Measurements from ENCODE around the gene HCN3. TPM values are rescaled to one million over a fixed set of nuclear protein-coding genes. Genes with fewer than 3 reads are reported as not detected.
"Not testable (repeated sequence)": the region's sequence is repeated elsewhere in the genome, so short reads cannot be mapped to it uniquely, and the experiment has no call there.

HCN3 gene
- total RNA-seq (2014; rRNA removed; shearing (Covaris generic); ENCODE audit: low replicate concordance): 5.9 and 6.3 TPM in 2 replicates

DNA sequence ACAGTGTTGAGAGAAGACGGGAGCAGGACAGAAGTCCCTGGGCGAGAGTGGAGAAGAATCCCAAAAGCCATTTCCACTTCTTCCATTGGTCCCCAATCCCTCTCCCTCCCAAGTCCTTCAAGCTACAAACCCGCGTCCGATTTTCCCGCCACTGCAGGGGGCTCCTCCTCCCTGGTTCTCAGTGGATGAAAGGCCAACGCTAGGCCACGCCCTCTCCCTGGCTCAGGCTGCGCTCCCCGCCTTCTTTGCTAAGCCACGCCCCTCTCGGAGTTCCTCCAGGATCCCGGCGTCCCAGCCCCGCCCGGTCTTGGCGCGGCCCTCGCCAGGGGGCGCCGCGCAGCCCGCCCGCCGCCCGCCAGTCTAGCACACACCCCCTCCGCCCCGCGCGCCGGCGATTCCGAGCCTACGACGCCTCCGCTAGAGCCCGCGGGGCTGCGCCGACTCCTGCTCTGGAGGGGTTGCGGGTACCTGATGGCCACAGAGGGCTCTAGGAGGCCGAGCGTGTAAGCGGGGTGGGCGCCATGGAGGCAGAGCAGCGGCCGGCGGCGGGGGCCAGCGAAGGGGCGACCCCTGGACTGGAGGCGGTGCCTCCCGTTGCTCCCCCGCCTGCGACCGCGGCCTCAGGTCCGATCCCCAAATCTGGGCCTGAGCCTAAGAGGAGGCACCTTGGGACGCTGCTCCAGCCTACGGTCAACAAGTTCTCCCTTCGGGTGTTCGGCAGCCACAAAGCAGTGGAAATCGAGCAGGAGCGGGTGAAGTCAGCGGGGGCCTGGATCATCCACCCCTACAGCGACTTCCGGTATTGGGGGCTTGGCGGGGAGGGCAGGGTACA lies at the start of gene HCN3:
Gene HCN3, plus strand, starts transcription at position 394 of the 832 bp plus-strand sequence. Its CDS starts 128 bp downstream, at position 522.
- peaks cover 29% of the 10 kb centered on the region for H3K4me1 ChIP-seq (ENCODE audit: low read length)
- H3K79me2 ChIP-seq (ENCODE audit: low read length): peaks cover 15% of the 10 kb centered on the region
- H3K4me3 ChIP-seq (ENCODE audit: low read length): peak within 1 kb of the TSS; percentile 76
- no peaks in the 10 kb centered on the region for H3K36me3 ChIP-seq (ENCODE audit: insufficient read depth, low read length)
- H3K27ac ChIP-seq (ENCODE audit: low read length): no peak within 1 kb of the TSS
- peak within 1 kb of the TSS; percentile 72; the same call in 1 of the 2 replicates for H2AFZ ChIP-seq (ENCODE audit: low read length)
- H3K9me3 ChIP-seq (ENCODE audit: low read length): no peaks in the 10 kb centered on the region
- H3K27me3 ChIP-seq (ENCODE audit: low read length): no peaks in the 10 kb centered on the region
- H3K9me2 ChIP-seq (replicated peaks; ENCODE audit: insufficient read depth, low read length): no peaks in the 10 kb centered on the region
- peak within 1 kb of the TSS; percentile 91 for H3K4me2 ChIP-seq (ENCODE audit: low read depth, low read length, poor library complexity, severe bottlenecking)
- H3K9ac ChIP-seq (ENCODE audit: low read length): peak within 1 kb of the TSS; percentile 76
- DNase-seq: peak; percentile 98
- H4K20me1 ChIP-seq (ENCODE audit: insufficient read depth, low read depth, low read length): peaks cover 2% of the 10 kb centered on the region; the same call in 1 of the 2 replicates

- DNase-seq: no peak
- Histone ChIP-seq H3K9ac (ENCODE audit: low read length) (peak overlapping the region; percentile 79), H4K20me1 (ENCODE audit: insufficient read depth, low read depth, low read length) (no peaks in the 10 kb centered on the region), H3K27me3 (ENCODE audit: low read length) (no peaks in the 10 kb centered on the region), H3K36me3 (ENCODE audit: insufficient read depth, low read length) (no peaks in the 10 kb centered on the region), H3K79me2 (ENCODE audit: low read length) (peaks cover 18% of the 10 kb centered on the region), H3K27ac (ENCODE audit: low read length) (peak overlapping the region; percentile 61; the same call in 1 of the 2 replicates), H3K9me2 (replicated peaks; ENCODE audit: insufficient read depth, low read length) (no peaks in the 10 kb centered on the region), H3K4me3 (ENCODE audit: low read length) (peak overlapping the region; percentile 66), H2AFZ (ENCODE audit: low read length) (peak overlapping the region; percentile 10; the same call in 1 of the 2 replicates), H3K4me2 (ENCODE audit: low read depth, low read length, poor library complexity, severe bottlenecking) (peak overlapping the region; percentile 95), H3K9me3 (ENCODE audit: low read length) (no peaks in the 10 kb centered on the region), H3K4me1 (ENCODE audit: low read length) (peaks cover 42% of the 10 kb centered on the region)
These were observed 49.2 kb upstream of the HCN3 start for GRCh38 chr1:155228096-155228427.

GRCh38 chr1:155231302-155231701 lies 46.0 kb upstream of the HCN3 start:
- H3K4me3 ChIP-seq (ENCODE audit: low read length); H3K4me1 ChIP-seq (ENCODE audit: low read length); H2AFZ ChIP-seq (ENCODE audit: low read length); H4K20me1 ChIP-seq (ENCODE audit: insufficient read depth, low read depth, low read length); H3K9me3 ChIP-seq (ENCODE audit: low read length); DNase-seq; H3K9me2 ChIP-seq (replicated peaks; ENCODE audit: insufficient read depth, low read length); H3K79me2 ChIP-seq (ENCODE audit: low read length); H3K27ac ChIP-seq (ENCODE audit: low read length); H3K36me3 ChIP-seq (ENCODE audit: insufficient read depth, low read length); H3K4me2 ChIP-seq (ENCODE audit: low read depth, low read length, poor library complexity, severe bottlenecking); H3K27me3 ChIP-seq (ENCODE audit: low read length); H3K9ac ChIP-seq (ENCODE audit: low read length): not testable (repeated sequence)

DNA sequence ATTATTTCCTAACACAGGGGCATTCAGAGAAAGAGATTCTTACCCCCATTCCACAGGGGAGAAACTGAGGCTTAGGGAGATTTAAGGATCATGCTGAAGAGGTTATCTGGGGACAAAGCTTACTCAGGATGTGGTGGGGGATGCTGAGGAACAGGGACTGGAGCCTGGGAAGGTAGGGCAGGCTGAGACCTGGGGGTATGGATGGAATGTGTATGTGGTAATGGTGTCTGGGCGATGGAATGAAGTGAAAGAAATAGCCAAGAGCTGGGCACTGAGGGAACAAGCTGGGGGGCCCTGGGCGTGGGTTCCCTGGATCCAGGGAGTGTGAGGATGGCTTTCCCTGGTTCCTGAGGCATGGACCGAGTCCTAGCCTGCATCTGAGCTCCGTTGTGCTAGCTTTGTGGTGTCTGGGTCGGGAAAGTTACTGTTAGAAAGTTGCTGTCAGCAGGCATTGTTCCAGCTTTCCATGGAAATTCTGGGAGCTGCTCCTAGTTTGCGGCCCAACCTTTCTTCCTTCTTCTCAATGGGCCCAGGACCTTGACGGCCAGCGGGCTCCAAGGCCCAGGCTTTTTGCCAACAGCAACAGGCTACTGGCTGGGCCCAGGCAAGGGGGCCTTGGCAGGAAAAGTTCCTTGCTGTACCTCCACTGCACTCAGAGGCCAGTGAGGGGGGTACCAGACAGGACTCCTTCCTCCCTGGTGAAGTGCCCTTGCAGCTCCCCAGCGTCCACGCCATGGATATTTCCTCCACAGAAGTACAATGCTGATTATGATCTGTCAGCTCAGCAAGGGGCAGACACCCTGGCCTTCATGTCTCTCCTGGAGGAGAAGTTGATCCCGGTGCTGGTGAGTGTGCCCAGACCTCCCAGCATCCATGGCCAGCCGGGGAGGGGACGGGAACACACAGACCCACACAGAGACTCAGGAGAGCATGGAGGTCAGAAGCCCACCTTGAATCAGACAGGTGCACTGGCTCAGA lies 45.0 kb upstream of the HCN3 start:
- H3K9me3 ChIP-seq (ENCODE audit: low read length); H3K27me3 ChIP-seq (ENCODE audit: low read length): not testable (repeated sequence)

GRCh38 chr1:155233502-155233901 lies 43.8 kb upstream of the HCN3 start:
- H2AFZ ChIP-seq (ENCODE audit: low read length); H3K9me3 ChIP-seq (ENCODE audit: low read length); H3K27me3 ChIP-seq (ENCODE audit: low read length); DNase-seq; H3K4me3 ChIP-seq (ENCODE audit: low read length); H3K4me1 ChIP-seq (ENCODE audit: low read length); H3K4me2 ChIP-seq (ENCODE audit: low read depth, low read length, poor library complexity, severe bottlenecking); H4K20me1 ChIP-seq (ENCODE audit: insufficient read depth, low read depth, low read length); H3K36me3 ChIP-seq (ENCODE audit: insufficient read depth, low read length); H3K79me2 ChIP-seq (ENCODE audit: low read length); H3K27ac ChIP-seq (ENCODE audit: low read length); H3K9me2 ChIP-seq (replicated peaks; ENCODE audit: insufficient read depth, low read length); H3K9ac ChIP-seq (ENCODE audit: low read length): not testable (repeated sequence)

More for the DNA sequence above, 45.0 kb upstream of the HCN3 start:
- H4K20me1 ChIP-seq (ENCODE audit: insufficient read depth, low read depth, low read length); H3K9ac ChIP-seq (ENCODE audit: low read length); H3K4me1 ChIP-seq (ENCODE audit: low read length); H3K4me3 ChIP-seq (ENCODE audit: low read length); DNase-seq; H3K27ac ChIP-seq (ENCODE audit: low read length); H3K36me3 ChIP-seq (ENCODE audit: insufficient read depth, low read length); H3K79me2 ChIP-seq (ENCODE audit: low read length); H2AFZ ChIP-seq (ENCODE audit: low read length); H3K9me2 ChIP-seq (replicated peaks; ENCODE audit: insufficient read depth, low read length); H3K4me2 ChIP-seq (ENCODE audit: low read depth, low read length, poor library complexity, severe bottlenecking): not testable (repeated sequence)

- H4K20me1 ChIP-seq (ENCODE audit: insufficient read depth, low read depth, low read length); H3K27ac ChIP-seq (ENCODE audit: low read length); H3K9me3 ChIP-seq (ENCODE audit: low read length); DNase-seq; H2AFZ ChIP-seq (ENCODE audit: low read length); H3K4me1 ChIP-seq (ENCODE audit: low read length); H3K4me3 ChIP-seq (ENCODE audit: low read length); H3K4me2 ChIP-seq (ENCODE audit: low read depth, low read length, poor library complexity, severe bottlenecking); H3K36me3 ChIP-seq (ENCODE audit: insufficient read depth, low read length); H3K79me2 ChIP-seq (ENCODE audit: low read length); H3K9me2 ChIP-seq (replicated peaks; ENCODE audit: insufficient read depth, low read length); H3K9ac ChIP-seq (ENCODE audit: low read length); H3K27me3 ChIP-seq (ENCODE audit: low read length): not testable (repeated sequence)
These were observed 41.9 kb upstream of the HCN3 start for GRCh38 chr1:155235375-155235774.

GRCh38 chr1:155236451-155236850 lies 40.8 kb upstream of the HCN3 start:
- Histone ChIP-seq H3K27me3 (ENCODE audit: low read length) (no peaks in the 10 kb centered on the region), H2AFZ (ENCODE audit: low read length) (no peak overlapping the region), H3K79me2 (ENCODE audit: low read length) (no peaks in the 10 kb centered on the region), H3K36me3 (ENCODE audit: insufficient read depth, low read length) (no peaks in the 10 kb centered on the region), H4K20me1 (ENCODE audit: insufficient read depth, low read depth, low read length) (no peaks in the 10 kb centered on the region), H3K27ac (ENCODE audit: low read length) (no peak overlapping the region), H3K4me3 (ENCODE audit: low read length) (no peak overlapping the region), H3K4me2 (ENCODE audit: low read depth, low read length, poor library complexity, severe bottlenecking) (no peak overlapping the region), H3K9me2 (replicated peaks; ENCODE audit: insufficient read depth, low read length) (no peaks in the 10 kb centered on the region), H3K4me1 (ENCODE audit: low read length) (peaks cover 7% of the 10 kb centered on the region), H3K9me3 (ENCODE audit: low read length) (no peaks in the 10 kb centered on the region), H3K9ac (ENCODE audit: low read length) (no peak overlapping the region)
- DNase-seq: no peak
